ENCODE data around the gene TIMM13.

TIMM13 gene

GRCh38 chr19:2376784-2377519 is 50.4 kb downstream of the TIMM13 start:
- DNase-seq, result no peak

Measured in NK-92 treated with Interleukin-12 subunit alpha and Interleukin-12 subunit beta, amount 100 ng/mL, for 24 hours (cell line).